ENCODE data around the gene COX14.
"Not testable (repeated sequence)": the region's sequence is repeated elsewhere in the genome, so short reads cannot be mapped to it uniquely, and the experiment has no call there.

Gene COX14

GRCh38 chr12:50154947-50155346, 42.9 kb downstream of the COX14 start:
- DNase-seq (ENCODE audit: low read depth, low spot score), result not testable (repeated sequence)

GRCh38 chr12:50156641-50157040, 44.6 kb downstream of the COX14 start:
- no peak for DNase-seq (ENCODE audit: low read depth, low spot score)

GRCh38 chr12:50157259-50157658, 45.2 kb downstream of the COX14 start:
- DNase-seq (ENCODE audit: low read depth, low spot score), result no peak

- DNase-seq (ENCODE audit: low read depth, low spot score), result no peak
Observed at GRCh38 chr12:50160643-50161042, 48.6 kb downstream of the COX14 start.

GRCh38 chr12:50162230-50162629, 50.2 kb downstream of the COX14 start:
- no peak for DNase-seq (ENCODE audit: low read depth, low spot score)

GRCh38 chr12:50164963-50165362, 52.9 kb downstream of the COX14 start:
- DNase-seq (ENCODE audit: low read depth, low spot score), result no peak

- no peak for DNase-seq (ENCODE audit: low read depth, low spot score)
Observed at GRCh38 chr12:50166799-50167048, 54.7 kb downstream of the COX14 start.

- DNase-seq (ENCODE audit: low read depth, low spot score), result peak; percentile 95
Observed at GRCh38 chr12:50167049-50167828, 55.2 kb downstream of the COX14 start, which contains the start of gene CERS5. Gene CERS5, minus strand, starts transcription at chr12:50167369. Its CDS starts 72 bp downstream, at chr12:50167297.

All from brain pericyte (primary cell).